Upper lobe of left lung (tissue), 4 donors: ENCODE results near the gene GBX2.

Experiments used
- CTCF ChIP-seq, 6 experiments: fragments of 450-650 bp in 4 of 6; fragments of 200-600 bp in 2 of 6; sonication (generic) in 2 of 6; IDR thresholded peaks; one replicate each; pipeline ENCODE4 v1.5.1; 2016 to 2019; ENCODE audit warnings: antibody characterized with exemption in 6 of 6
- POLR2A ChIP-seq, 4 donors: fragments of 450-650 bp; IDR thresholded peaks; one replicate each; pipeline ENCODE4 v1.5.1; 2016 to 2017; ENCODE audit warnings: antibody characterized with exemption in 4 of 4, mild to moderate bottlenecking in 2 of 4
- POLR2AphosphoS5 ChIP-seq, 2 donors: sonication (generic); formaldehyde crosslinking; IDR thresholded peaks; one replicate each; pipeline ENCODE4 v1.5.1; 2017; ENCODE audit warnings: antibody characterized with exemption in 2 of 2

GRCh38 chr2:236129935-236130334 lies 38.3 kb downstream of the GBX2 start:
- no peak for TF ChIP-seq CTCF (IDR thresholded peaks at IDR 0.05)
- no peak for TF ChIP-seq POLR2A (IDR thresholded peaks at IDR 0.05)
- no peak for TF ChIP-seq POLR2AphosphoS5 (IDR thresholded peaks at IDR 0.05)
